HL-60 (cell line): Measurements from ENCODE around the gene SATB2.

Experiments used
- DNase-seq, 2 experiments: peaks; one replicate each; pipeline ENCODE4 v3.0.0-alpha.2; 2010 to 2020; ENCODE audit warnings: low read depth in 1 of 2, low spot score in 1 of 2
- H3K27ac ChIP-seq: fragments of 250-450 bp; sonication (Bioruptor Pico); replicated peaks from 2 replicates; pipeline ENCODE4 v1.5.1; 2020; ENCODE audit warnings: mild to moderate bottlenecking, moderate library complexity
- H3K27me3 ChIP-seq: fragments of 250-450 bp; sonication (Bioruptor Pico); 2 replicates; pipeline ENCODE4 v1.5.1; 2021; ENCODE audit warnings: mild to moderate bottlenecking, moderate library complexity; ENCODE audit not compliant: insufficient read depth, poor library complexity, severe bottlenecking
- H3K4me3 ChIP-seq: replicated peaks from 2 replicates; pipeline ENCODE4 v1.5.1; 2011; ENCODE audit warnings: mild to moderate bottlenecking, control low read depth, low read length; ENCODE audit not compliant: insufficient read depth
- GABPA ChIP-seq: IDR thresholded peaks from 2 replicates; pipeline ENCODE4 v1.6.1; 2012; ENCODE audit warnings: low read depth
- POLR2AphosphoS5 ChIP-seq: IDR thresholded peaks from 2 replicates; pipeline ENCODE4 v1.6.1; 2012; ENCODE audit warnings: low read depth
- SPI1 ChIP-seq: IDR thresholded peaks from 2 replicates; pipeline ENCODE4 v1.6.1; 2012; ENCODE audit warnings: low read depth, mild to moderate bottlenecking, borderline replicate concordance
- TF ChIP-seq, protein P1 (sequence below): IDR thresholded peaks from 2 replicates; pipeline ENCODE4 v1.6.1; 2012; ENCODE audit warnings: low read depth; ENCODE audit not compliant: insufficient replicate concordance
- TF ChIP-seq, protein P2 (sequence below): IDR thresholded peaks from one replicate; pipeline ENCODE4 v1.5.1; 2011; ENCODE audit warnings: low read length, control low read depth, inconsistent platforms; ENCODE audit not compliant: insufficient read depth

Gene SATB2

DNA sequence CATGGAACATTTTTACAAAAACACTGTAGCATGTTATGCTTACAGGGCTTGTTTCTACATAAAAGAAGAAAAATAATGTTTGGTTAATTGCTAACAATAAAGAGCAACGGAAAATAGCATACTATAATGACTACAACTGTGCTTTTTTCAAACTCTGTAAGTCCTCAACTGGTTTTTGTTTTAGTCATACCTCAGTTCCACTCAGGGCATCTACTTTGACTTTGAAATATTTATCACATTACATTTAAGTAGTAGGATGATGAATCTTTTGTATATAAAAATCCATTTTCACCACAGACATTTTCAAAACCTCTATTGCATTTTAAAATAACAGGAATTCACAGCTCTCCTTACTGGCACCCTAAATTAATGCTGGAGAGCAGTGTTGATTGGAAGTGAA, 8.3 kb downstream of the SATB2 start:
- no peak for TF ChIP-seq SPI1
- TF ChIP-seq, protein P1, sequence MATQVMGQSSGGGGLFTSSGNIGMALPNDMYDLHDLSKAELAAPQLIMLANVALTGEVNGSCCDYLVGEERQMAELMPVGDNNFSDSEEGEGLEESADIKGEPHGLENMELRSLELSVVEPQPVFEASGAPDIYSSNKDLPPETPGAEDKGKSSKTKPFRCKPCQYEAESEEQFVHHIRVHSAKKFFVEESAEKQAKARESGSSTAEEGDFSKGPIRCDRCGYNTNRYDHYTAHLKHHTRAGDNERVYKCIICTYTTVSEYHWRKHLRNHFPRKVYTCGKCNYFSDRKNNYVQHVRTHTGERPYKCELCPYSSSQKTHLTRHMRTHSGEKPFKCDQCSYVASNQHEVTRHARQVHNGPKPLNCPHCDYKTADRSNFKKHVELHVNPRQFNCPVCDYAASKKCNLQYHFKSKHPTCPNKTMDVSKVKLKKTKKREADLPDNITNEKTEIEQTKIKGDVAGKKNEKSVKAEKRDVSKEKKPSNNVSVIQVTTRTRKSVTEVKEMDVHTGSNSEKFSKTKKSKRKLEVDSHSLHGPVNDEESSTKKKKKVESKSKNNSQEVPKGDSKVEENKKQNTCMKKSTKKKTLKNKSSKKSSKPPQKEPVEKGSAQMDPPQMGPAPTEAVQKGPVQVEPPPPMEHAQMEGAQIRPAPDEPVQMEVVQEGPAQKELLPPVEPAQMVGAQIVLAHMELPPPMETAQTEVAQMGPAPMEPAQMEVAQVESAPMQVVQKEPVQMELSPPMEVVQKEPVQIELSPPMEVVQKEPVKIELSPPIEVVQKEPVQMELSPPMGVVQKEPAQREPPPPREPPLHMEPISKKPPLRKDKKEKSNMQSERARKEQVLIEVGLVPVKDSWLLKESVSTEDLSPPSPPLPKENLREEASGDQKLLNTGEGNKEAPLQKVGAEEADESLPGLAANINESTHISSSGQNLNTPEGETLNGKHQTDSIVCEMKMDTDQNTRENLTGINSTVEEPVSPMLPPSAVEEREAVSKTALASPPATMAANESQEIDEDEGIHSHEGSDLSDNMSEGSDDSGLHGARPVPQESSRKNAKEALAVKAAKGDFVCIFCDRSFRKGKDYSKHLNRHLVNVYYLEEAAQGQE: no peak
- TF ChIP-seq GABPA: no peak
- TF ChIP-seq POLR2AphosphoS5: no peak
- DNase-seq: no peak
- Histone ChIP-seq H3K4me3 (no peak overlapping the region), H3K27me3 (no peaks in the 10 kb centered on the region), H3K27ac (no peak overlapping the region)

DNA sequence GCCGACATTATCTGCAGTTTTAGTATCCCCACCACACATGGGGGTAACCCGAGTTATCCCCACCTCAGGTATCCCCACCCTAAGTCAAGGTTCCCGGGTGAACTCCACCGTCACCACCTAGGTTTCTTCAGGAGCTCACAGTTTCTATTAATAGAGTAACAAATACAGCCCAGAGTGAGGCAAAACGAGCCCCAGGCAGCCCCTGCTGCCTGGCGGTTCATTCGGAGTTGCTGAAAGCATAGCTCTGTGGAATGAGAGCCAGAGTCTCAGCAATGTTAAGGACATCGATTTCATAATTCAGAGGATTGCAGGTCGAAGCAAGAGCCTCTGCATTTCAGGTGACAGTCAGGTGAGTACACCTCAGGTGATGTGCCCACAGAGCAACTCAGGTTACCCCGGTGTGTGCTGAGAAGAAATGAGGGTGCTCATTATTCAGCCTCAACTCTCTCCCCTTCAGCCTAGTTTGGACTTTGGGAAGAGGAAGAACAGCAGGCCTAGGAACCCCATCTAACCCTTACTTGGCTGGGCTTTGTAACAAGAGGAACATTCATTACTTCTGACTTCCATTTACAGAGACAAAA, 10.7 kb downstream of the SATB2 start:
- no peak for DNase-seq
- TF ChIP-seq SPI1: no peak
- TF ChIP-seq, protein P1: no peak
- TF ChIP-seq, protein P2, sequence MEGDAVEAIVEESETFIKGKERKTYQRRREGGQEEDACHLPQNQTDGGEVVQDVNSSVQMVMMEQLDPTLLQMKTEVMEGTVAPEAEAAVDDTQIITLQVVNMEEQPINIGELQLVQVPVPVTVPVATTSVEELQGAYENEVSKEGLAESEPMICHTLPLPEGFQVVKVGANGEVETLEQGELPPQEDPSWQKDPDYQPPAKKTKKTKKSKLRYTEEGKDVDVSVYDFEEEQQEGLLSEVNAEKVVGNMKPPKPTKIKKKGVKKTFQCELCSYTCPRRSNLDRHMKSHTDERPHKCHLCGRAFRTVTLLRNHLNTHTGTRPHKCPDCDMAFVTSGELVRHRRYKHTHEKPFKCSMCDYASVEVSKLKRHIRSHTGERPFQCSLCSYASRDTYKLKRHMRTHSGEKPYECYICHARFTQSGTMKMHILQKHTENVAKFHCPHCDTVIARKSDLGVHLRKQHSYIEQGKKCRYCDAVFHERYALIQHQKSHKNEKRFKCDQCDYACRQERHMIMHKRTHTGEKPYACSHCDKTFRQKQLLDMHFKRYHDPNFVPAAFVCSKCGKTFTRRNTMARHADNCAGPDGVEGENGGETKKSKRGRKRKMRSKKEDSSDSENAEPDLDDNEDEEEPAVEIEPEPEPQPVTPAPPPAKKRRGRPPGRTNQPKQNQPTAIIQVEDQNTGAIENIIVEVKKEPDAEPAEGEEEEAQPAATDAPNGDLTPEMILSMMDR: no peak
- no peak for TF ChIP-seq GABPA
- TF ChIP-seq POLR2AphosphoS5: no peak
- H3K27ac ChIP-seq: no peak overlapping the region
- H3K27me3 ChIP-seq: no peaks in the 10 kb centered on the region
- no peak overlapping the region for H3K4me3 ChIP-seq

DNA sequence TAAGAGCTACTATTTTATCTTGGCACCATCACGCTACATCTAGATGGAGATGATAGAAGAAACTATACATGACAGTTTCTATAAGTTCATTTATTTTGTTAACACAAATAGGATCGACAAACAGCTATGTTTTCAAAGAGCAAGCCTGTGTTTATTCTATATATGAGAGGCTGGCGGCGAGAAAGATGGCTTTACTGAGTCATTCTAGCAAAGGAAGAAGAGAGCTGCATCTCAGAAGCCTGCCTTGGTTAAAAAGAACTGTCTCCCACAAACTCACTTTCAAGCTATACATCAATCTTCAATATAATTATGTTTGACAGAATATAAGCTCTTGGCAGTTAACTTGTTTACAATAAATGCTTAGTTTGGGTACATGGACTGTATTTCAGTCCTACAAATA, 13.0 kb downstream of the SATB2 start:
- TF ChIP-seq, protein P1: no peak
- TF ChIP-seq, protein P2: no peak
- TF ChIP-seq POLR2AphosphoS5 (no peak), GABPA (no peak), SPI1 (no peak)
- H3K27ac ChIP-seq: no peak overlapping the region

More for the DNA sequence above, 13.0 kb downstream of the SATB2 start:
- no peak for DNase-seq
- Histone ChIP-seq H3K4me3 (no peak overlapping the region), H3K27me3 (no peaks in the 10 kb centered on the region)
